NCI-H2196 treated with DMSO at 0.1 percent for 48 hours (cell line): ENCODE data around the gene SLC38A10.
A peak's percentile ranks its signal among the peaks of the same experiment; 100 is the strongest.

ENCODE experiments used
- DNase-seq: peaks from one replicate; lab custom pipeline; 2025; ENCODE audit not compliant: unreplicated experiment; lab: John Stamatoyannopoulos, UW

SLC38A10 gene

DNA sequence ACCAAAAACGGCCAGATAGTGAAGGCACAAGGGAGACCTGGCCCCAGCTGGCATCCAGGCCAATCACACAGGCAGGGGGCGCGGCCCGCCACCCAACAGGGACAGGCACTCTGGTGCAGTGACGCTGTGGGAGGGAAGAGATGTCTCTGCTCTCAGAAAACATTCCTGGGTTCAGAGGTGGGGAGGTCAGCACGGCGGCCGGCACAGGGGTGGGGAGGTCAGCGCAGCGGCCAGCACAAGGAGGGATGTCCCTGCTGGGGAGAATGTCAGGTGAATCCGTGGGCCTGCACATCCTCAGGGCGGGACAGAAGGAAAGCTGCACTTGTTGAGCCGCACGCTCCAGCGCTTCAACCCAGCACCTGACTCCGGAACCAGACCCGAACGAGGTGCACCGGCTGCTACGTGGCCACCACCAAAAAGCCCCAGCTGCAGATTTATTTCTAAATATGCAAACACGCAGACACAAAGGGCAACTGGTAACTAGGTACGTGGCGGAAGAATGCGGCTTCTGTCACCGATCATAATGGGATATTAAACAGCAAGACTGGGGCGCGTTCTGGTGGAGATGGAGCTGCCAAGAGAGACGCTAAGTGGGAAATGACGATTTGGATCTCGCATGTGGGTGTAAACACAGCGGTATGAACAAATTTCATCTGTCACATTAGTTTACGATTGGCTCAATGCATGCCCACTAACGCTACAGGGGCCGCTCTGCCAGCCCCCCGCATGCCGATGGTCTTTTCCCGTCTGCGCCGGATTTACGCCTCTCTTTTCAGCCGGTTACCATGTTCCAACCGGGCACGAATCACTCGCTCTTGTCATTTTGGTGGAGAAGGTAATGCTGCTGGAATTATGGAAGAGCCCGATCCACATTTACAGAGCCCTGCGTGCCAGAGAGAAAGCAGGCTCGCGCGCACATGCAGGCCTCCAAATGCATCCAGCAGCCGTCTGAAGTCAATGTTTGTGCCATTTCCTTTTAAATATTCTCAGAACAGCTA is 15.5 kb downstream of the SLC38A10 start:
- DNase-seq: no peak

DNA sequence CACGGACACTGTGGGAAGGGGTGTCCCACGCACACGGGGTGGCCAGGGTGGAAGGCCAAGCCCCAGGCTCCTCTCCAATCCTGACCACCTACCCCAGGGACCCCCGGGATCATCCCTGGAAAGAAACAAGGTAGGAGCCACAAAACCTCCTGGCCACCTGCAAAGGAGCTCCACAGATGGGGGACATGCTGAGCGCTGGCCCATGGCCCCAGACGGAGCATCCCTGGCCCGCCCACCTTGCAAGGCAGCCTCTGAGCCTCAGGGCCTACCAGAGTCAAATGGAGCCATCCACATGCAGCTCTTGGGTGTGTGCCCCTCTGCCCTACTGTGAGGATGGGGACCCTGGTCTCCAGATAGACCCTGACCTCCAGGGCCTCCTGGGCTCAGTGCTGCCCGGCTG is 16.3 kb downstream of the SLC38A10 start:
- no peak for DNase-seq

DNA sequence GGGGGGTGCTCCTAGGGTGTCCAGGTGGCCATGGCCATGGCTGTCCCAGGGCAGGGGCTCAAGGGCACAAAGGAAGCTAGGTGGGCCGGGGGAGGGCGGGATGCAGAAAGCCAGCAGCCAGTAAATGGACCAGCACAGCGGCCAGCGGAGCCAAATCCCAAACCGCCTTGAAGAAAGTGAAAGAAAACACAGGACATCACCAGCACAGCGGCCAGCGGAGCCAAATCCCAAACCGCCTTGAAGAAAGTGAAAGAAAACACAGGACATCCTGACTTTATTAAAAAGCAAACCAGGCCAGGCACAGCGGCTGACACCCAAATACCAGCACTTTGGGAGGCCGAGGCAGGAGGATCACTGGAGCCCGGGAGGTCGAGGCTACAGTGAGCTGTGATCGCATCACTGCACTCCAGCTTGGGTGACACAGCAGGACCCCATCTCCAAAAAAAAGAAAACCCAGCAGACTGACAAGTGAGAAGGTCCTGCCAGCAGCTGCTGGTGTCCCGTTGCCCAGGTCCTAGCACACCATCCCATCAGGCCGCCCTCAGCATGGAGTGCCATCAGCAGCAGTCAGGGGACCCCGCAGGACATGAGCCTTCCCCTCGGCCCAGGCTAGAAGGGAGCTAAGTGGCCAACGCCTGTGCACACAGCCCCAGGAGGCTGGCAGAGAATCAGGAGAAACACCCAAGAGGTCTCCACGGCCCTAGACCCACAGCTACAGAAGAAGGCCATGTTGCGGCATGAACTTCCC is 17.0 kb downstream of the SLC38A10 start:
- DNase-seq: no peak

DNA sequence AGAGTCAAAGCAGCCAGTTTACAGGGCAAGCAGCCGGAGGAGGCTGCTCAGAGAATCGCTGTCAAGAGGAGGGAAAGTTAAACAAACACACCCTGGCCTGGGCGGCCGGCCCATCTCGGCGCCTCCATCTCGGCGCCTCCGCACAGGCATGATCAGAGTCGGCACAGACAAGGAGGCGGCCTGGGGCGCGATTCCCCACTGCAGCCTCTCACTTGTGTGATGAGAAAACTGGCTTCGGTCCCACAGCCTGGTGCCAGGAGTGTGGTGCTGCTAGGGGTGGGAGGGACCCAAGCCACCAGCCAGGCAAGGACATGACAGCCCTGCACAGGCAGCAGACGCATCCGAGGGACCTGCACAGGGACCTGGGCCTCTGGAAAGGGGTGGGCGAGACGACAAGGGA is 17.7 kb downstream of the SLC38A10 start:
- peak; percentile 77 for DNase-seq

DNA sequence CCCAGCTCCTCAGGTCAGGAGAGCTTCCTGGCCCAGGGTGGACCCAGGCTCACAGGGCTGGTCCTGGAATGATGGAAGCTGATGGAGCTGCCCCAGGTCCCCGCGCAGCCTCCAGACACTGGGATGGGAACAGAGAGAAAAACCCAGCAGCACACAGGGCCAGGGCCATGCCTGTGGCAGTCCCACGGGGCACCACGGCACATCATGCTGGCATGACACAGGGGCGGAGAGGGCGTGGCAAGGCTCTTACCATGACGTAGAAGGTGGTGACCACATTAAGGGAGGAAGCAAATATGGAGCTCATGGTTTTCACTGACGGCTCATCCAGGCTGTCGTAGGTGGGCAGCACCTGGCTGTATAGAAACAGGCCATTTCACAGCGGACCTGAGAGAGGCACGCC is 18.3 kb downstream of the SLC38A10 start:
- DNase-seq: no peak

DNA sequence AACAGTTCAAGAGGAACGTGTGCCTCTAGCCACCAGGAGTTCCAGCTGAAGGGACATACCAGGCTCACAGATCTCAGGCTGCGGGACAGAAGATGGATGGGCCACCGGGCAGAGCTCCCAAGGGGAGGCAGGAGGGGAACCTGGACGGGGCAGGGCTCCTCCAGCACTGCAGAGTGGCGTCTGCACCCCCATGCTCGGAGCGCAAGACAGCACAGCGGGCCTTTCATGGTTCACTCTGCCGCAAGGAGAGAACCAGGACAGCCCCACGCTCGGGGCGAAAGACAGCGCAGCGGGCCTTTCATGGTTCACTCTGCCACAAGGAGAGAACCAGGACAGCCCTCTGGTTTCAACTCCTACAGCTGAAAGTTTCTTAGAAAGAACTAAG is 20.6 kb downstream of the SLC38A10 start:
- DNase-seq: no peak

DNA sequence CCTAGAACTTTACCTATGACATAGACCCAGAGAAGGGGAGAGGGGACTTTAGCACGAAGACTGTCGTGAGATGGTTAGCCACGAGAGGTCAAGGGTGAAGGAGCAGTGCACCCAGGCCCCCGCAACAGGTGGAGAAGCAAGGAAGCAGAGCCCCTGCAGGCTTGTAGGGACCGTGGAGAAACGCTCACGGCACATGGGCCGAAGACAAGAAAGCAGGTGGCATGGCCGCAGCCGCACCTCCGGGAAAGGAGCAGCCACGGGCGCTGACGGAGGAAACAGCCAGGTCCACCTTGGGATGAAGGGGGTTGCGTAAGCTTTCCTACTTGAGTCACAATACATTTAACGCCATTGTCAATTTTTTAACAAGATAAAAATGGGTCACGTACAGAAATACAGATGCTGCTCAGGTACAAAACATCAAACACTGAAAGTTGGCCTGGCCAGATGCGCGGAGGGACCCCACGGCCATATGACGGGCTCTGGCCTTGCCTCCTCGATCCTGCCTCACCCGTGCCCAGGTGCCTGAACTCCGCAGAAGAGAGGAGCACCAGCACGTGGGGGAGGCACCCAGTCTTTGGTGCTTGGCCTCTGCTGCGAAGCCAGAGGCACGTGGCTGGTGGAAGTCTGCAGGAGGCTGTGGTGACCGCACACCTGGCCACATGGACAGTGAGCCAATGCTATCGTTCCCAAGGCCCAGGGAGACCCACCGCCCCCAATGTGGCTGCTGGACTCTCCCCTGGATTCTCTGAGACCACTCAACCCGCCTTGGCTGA is 21.2 kb downstream of the SLC38A10 start:
- no peak for DNase-seq

DNA sequence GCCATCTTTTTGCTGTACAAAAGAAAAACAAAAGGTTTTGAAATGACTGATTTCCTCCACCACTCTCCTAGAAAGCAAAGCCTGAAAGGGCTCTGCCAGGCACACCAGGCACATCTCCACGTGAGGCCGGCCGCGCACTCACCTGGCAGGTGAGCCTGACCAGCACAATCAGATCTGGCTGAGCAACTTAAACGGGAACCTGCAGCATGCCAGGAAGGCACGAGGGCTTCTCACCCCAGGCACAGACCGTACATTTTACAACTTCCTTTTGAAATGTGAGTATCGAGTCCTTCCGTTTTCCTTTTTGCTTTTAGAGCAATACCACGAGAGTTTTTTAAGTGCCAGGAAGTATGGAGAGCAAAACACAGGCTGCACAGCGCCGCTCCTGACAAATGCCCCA is 22.5 kb downstream of the SLC38A10 start:
- peak; percentile 71 for DNase-seq

DNA sequence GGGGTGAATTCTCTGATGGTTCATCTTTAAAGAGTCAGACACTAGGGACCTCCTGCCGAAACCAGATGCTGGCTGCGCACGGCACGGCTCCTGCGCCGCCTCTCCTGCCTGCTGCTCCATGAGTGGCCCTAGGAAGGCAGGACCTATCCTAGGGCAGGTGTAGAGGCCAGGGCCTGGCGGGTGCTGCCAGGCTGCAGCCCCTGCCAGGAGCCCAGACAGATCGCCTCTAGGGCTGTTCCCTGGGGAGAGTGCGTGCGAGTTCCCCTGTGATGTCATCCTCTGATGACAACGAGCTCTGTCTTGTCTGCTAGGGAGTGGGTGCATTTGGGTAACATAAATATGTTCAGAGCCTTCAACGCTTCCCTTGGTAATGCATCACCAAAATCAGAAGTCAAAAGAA is 23.9 kb downstream of the SLC38A10 start:
- no peak for DNase-seq

DNA sequence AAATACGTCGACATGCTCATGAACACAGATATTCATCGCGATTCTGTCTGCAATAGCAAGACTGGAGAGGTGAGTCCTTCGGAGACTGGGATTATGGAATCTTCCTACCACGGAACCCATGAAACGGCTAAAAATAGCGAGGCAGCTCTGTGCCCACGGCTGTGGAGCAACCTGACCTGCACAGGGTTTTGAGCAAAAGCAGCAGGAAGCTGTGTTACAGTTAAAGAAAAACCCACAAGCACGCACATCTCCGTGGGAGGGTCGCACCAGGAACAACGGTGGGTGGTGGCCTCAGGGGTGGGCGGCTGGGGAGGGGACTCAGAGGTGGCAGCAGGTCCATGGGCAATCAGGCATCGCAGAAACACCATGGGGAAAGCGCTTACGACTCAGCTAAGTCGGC is 24.8 kb downstream of the SLC38A10 start:
- no peak for DNase-seq

DNA sequence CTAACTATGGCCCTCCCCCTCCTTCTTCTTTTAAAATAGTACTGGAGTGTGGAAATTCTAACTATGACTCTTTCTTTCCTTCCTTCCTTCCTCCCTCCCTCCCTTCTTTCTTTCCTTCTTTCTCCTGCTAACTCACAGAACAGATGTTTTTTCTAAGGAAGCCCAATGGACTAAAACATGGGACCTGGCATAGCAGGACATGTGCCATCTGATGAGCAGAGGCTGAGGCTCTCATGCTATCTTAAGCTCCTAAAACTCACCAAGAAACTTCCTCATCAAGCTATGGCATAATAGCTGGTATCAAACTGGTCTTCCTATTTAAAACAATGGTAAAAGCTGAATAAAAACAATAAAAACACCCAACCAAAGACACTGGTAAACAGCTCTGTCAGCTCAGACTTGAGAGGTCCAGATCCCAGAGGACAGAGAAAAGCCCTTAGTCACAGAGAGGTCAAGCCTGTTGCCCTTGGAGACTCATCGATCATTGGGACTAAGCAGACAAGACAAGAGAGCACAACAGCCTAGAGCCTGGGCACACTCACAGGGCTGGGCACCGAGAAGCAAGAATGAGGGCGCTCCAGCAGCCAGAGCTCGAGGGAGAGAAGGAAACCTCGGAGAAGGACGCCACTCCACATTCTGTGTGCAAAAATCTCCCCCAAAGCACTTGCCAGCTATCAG is 27.6 kb downstream of the SLC38A10 start:
- no peak for DNase-seq

DNA sequence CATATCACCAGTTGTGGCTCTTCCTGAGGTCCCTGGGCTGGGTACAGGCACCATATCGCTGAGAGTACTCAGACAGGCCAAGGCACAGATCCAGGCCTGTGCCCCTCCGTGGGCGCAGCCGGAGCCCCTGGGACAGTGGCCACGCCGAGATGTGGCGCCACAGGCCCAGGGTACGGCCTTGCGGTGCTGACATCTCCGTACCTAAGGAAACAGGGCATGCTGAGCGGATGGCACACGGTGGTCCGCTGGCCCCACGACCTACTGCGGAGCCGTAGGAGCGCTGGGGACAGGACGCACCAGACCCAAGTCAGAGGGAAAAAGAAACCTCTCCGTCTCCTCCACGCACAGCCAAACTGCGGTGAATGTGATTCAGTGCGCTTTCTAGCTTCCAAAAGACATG is 29.5 kb downstream of the SLC38A10 start:
- no peak for DNase-seq

DNA sequence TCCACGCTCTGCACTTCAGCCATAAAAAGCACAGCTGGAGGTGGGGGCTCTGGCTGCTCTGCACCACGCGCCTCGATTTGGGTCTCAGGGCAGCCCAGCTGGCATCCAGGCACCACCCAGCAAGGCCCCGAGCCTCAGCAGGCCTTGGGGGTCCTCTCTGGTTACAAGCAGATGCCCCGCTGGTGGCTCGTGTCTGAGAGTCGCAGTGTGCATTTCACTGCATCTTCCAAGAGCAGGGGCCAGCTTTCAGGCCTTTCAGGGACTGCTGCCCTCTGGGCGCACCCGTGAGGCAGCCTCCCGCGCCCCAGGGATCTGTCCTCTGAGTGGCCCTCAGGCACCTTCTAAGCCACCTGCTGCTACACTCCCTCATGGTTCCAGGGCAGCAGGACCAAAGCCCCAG is 30.5 kb downstream of the SLC38A10 start:
- DNase-seq: no peak

DNA sequence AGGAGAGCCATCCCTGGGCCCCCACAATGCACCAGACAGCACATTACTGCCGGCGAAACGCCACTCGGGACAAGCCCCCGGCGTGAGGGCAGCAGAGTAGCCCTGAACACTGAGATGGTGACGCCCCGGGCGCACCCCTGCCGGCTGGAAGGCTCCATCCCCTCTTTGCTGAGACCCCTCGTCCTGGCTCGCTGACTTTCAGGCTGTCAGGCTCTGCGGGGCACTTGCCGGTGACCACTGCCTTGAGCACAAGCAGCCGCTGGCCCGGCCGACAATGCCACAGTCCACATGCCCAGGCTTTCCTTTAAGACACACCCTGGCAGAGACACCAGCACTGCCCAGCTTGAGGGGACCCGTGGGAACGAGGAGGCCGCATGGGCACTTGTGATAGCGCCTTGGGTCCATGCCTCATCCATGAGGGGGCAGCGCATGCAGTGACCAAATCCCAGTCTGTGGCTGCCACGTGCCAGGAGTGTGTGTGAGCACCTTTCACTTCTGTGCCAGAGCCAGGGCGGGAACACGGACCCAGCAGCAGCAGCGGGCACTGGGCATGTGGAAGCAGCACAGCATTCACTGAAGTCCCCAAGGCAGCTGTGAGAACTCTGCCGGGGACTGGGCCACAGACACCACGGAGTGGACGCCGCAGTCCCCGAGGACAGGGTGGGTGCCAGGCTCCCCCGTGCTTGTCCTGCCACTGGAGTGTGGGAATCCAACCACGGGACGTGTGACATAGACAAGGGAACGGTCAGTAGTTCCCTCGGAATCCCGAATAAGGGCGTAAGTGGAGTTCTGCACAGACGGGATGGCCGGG is 31.5 kb downstream of the SLC38A10 start:
- no peak for DNase-seq

DNA sequence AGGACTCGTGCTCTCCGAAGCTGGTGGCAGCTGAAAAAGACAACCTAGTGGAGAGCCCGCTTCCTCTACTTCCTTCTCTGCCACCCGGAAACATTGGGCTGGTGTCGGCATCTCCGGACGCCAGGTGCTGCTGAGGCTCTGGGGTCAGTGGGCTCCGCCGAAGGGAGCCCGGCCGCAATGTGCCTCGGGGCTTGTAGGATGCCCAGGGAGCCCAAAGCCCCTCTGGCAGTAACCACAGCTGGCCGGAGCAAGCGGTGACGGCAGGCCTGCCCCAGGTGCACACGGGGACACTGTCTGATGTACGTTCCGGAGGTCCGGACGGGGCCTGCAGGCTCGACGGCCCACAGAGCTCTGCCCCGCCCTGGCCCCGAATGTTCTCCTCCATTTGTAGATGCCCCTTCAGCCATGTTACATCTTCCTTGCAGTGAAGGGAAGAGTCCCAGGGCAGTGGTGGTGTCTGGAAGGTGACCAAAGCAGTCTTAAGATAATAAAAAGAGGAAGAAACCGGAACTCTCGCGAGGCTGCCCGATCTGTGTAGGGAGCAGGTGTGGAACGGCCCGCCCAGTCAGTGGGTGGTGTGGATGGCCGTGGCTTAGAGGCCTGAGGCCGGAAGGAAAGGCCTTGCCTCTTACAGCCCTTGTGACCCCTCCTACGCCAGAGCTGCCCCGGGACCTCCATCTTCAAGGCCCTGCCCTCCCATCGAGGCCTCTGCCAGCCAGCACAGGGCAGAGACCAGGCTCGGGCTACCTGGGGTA is 33.3 kb downstream of the SLC38A10 start:
- no peak for DNase-seq

DNA sequence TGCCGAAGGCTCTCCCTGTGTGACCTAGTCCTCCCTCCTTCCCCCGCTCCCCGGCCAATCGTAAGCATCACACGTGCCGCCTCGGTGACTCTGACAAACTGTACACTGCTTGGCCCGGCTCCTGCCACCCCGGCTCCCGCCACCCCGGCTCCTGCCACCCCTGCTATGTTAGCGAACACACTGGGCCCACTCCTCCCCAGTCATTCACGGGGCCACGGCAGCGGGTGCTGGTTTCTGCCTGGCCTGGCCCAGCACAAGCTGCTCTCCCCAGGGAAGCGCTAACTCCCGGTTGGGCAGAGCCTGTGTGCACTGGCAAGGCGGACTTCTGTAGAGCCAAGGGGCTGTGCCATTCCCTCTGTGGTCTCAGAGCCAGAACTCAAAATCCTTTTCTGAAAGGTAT is 34.0 kb downstream of the SLC38A10 start:
- no peak for DNase-seq

DNA sequence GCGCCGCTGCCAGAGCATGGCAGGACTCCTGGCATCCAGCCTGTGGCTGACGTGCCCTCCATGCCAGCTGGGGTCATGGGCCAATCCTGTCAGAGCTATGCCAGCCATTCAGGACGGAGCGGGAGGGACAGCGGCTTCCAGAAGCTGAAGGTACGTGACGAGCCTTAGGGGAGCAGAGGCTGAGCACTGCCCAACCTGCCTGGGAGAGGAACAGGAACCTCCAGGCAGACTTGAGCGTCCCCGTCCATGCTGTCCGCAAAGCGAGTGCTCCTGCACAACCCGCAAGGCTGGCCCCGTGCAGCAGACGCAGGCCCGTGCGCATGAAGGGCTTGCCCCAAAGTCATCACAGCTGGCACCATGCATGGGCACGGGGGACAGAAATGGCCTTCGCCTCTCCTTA is 34.5 kb downstream of the SLC38A10 start:
- DNase-seq: no peak

DNA sequence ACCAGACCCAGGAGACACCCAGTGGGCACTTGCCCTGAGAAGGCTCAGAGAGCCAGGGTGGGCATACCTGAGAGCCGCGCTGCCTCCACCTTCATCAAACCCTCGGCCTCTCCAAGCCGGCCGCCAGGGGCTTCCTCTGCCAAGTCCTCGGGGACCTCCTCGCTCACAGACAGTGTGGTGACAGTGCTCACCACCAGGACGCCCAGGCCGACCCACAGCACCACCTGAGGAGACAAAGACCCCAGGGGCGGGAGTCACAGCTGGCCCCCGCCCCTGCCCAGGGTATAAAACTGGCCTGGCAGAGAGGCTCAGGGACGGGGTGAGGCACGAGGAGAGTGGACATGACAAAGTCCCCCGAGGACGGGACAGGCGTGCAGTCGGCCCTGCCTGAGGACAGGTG is 34.9 kb downstream of the SLC38A10 start:
- no peak for DNase-seq

DNA sequence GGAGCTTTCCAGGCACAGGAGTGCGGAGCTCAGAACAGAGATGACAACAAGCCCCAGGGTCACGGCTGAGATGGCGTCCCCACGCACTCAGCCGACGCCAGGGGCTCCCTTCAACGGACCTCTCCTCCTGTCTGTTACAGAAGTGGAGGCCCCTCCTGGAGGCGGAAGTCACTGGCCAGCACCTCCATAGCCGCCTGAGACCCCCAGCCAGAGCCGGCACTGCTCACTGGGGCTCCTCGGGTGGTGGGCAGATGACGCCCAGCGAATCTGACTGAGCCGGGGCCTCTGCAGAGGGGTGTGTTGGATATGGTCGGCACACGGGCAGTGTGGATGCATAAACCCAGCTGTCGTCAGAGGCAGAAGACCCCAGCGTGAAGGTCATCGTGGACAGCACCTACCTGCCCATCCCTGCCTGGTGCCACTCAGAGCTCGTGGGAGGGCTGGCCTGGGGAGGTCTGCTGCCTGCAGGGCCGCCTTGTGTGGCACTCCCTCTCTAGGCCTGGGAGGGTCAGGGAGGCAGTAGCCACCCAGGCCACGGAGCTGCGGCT is 36.0 kb downstream of the SLC38A10 start:
- DNase-seq: no peak
